ENCODE measurements around the gene SGMS1.
"Not testable (repeated sequence)": the region's sequence is repeated elsewhere in the genome, so short reads cannot be mapped to it uniquely, and the experiment has no call there.

SGMS1 gene

DNA sequence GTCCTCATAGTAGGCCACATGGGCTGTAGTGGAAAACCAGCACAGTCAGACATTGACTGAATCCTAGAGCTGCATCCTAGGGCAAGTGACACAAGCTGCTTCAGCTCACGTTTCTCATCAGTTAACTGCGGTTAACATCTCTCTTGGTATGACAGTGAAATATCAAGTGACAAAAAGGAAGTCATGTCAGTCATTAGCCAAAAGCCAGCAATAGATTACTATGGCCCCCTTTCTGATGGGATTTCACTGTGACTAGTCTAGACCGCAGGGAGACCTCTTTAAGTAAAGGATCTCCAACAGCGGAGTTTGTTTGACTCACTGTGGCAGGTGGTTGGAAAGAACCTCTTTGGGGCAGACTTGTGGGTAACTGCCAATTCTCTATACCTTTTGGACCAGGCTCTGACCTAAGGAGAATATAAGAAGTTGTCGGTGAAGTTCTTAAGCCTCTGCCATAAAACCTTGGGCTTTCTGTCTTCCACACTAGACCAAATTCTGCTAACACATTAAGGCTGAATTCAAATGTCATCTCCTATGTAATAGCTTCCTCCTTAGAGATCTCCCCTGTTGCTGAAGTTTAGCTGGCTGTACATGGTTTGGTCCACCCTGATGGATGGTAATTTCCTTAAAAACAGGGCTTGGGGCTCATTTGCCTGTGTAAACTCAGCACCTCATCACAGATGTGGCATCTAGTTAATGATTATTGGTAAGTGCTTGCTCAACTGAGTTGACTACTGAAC lies 115.3 kb downstream of the SGMS1 start:
- peak; percentile 20 for DNase-seq (ENCODE audit: low read depth)

DNA sequence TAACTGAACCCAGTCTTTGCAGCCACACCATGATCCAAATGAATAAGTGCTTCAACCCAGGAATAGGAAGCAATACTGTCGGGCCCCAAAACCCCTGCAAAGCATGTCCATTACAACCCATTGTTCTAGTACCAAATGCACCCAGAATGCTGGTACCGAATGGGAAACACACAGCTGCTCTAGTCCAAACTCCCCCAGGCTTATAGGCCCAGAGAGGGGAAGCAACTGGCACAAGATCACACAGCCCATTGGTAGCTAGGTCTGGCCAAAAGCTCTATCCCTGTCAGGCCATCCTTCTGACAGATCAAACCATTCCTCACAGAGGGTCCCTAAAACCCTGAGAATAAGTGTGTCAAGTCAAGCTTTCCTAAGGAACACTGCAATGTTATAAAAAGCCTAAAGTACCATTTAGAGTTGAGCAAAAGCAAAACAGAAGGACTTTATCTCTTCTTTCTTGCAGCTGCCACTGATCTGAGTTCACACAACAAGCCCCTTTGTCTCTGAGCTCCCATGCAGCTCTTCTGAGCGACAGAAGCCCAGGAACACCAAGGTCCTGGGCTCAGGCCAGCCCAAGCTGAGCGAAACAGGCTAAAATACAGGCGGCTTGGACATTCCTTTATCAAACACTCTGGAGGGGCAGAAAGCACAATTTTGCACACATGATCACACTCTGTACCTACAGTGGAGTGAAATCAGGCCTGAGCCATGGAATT lies 116.7 kb downstream of the SGMS1 start:
- no peak for DNase-seq (ENCODE audit: low read depth)

DNA sequence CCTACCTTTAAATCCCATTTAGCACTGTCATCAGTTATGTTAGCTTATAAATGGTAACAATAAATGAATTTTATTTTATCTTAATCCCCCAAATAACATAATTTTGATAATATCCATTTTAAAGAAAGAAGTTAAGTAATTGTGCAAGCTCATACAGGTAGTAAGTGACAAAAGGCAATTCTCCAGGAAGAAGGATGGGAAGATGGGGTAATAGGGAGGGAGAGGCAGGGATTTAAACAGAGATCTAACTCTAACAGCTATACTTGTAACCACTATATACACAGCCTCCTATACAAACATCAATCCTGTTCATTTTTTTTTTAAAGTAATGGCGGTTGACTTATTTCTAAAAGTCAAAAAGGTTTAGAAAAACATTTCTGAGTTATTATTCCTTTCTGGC lies 119.4 kb downstream of the SGMS1 start:
- DNase-seq (ENCODE audit: low read depth), result no peak

DNA sequence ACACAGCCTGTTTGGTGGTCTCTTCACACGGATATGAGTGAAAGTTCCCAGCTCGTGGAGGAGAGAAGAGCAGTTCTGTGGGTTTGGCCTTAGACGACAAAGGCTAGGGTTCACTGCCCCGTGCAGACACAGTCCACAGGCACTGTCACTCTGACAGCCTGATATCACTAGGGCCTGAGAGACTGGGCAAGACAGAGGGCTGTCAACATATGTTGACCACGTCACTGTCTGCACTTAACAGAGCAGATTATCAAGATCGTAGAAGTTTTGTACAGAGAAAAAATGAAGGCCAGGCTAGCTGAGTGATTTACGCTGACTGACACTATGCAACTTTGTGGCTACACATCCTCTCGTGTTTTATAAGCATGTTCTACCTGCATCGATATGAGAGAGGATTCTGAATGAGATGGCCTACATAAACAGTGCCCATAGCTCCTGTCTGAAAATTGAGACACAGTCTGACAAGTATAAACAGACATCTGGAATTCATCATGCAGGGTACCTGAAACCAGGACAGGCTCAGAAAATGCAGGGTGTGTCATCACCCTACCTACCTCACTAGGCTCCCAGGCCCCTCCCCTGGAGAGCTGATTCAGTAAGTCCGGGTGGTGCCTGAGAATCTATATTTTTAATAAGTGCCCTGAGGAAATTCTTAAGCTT lies 120.0 kb downstream of the SGMS1 start:
- DNase-seq (ENCODE audit: low read depth), result no peak

DNA sequence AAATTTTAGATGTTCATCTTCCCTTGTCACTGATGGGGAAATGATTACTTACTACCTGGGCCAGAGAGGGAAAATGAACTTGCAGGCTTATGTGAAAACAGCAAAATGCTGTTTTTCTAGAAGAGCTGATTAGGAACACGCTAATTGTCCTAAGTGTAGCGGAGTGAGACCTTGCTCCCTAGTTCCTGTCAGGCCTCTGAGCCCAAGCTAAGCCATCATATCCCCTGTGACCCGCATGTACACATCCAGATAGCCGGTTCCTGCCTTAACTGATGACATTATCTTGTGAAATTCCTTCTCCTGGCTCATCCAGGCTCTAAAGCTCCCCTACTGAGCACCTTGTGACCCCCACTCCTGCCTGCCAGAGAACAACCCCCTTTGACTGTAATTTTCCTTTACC lies 120.6 kb downstream of the SGMS1 start:
- not testable (repeated sequence) for DNase-seq (ENCODE audit: low read depth)

DNA sequence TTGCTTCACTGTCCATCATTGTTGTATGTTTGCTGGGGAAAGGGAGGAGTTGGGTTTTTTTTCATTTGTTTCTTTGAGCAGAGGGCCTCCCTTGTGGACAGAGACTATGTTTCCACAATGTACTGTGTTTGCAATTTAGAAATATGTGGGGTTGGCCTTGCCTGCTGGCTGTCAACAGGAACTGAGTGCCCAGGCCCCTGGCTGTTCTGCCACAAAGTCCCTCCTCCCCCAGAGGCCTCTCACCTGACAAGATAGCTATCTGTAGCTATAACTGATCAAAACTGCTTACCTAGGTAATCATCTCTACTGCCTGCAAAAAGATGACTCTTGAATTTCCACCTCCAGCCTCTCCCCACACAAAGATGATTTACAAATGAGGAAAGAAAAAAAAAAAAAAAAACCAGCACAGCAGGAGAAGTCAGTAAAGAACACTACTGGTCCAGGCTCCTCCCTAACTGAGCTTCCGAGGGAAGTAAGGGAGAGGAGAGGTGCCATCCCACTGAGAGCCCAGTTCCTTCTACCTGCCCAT lies 121.8 kb downstream of the SGMS1 start:
- DNase-seq (ENCODE audit: low read depth), result no peak

DNA sequence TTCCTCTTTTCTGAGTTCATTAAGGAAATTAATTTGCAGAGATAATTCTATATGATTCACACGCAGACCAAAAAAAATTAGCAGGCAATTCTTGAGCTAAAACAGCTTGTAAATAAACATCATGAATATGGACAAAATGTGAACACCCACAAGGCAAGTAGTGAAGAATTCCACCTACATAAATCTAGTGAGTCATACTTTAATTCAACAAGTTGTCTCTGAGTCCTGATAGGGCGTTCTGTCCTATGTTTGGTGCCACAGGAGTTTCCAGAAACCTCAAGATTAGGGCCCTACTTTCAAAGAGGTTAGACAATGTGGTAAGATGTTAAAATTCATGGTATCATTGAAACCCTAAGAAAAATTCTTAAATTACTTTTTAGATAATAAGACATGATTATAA lies 122.3 kb downstream of the SGMS1 start:
- DNase-seq (ENCODE audit: low read depth), result no peak

DNA sequence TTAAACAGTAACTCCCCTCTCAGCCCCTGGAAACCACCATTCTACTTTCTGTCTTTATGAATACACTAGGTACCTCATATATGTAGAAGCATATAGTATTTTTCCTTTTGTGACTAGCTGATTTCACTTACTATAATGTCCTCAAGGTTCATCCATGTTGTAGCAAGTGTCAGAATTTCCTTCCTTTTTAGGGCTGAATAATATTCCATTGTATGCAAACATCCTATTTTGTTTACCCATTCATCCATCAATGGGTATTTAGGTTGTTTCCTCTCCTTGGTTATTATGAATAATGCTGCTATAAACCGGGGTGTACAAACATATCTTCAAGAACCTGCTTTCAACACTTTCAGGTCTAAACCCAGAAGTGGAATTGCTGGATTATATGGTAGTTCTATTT lies 125.3 kb downstream of the SGMS1 start:
- DNase-seq (ENCODE audit: low read depth), result no peak

DNA sequence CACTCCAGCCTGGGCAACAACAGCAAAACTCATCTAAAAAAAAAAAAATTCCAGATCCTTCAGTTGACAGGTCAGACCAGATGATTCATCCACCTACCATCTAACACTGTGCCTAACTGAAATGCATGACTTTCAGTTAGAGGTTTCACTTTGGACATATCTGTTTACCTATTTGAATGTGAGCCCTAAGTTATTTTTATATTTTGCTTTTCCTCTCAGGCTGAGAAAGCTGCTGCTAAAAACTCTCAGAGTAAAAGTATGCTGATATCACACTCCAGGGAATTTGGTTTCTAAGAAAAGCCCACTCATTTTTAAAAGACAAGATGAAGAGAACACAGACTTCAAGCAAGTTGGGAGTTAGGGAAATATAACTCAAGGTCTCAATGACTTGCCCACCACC lies 126.0 kb downstream of the SGMS1 start:
- DNase-seq (ENCODE audit: low read depth), result no peak

DNA sequence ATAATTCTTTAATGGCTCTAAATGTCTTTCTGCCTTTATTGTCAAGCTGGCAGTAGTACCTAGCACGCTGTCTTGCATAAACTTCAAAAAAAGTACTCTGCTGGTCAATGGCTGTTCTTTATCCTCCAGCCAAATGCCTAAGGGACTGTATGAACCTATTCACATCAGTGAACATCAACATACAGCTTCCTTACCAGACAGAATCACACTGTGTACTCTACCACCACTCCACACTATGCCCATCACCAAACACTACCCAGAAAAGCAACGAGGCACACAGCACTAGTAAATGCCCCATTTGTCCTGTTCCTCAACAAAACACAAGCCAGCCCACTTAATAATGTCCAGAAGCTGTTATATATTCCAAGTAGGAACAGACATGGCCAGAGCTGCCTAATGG lies 127.5 kb downstream of the SGMS1 start:
- no peak for DNase-seq (ENCODE audit: low read depth)

DNA sequence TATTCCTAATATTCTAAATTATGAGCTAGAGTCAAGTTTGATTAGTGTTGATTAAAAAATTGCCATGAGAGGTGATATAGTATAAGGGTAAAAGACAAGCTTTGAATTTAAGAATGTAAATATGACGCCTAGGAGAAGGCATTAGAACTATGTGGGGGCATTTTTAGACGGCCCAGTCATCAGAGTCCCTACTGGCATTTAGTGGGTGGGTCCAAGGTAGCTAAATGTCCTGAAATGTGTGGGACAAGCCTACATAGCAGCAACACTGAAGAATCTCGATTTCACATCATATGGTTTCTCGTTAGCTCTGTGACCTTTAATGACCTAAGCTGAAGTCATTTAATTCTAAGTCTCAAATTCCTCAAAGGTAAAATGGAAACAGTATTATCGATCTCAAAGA lies 133.5 kb downstream of the SGMS1 start:
- DNase-seq (ENCODE audit: low read depth), result no peak

DNA sequence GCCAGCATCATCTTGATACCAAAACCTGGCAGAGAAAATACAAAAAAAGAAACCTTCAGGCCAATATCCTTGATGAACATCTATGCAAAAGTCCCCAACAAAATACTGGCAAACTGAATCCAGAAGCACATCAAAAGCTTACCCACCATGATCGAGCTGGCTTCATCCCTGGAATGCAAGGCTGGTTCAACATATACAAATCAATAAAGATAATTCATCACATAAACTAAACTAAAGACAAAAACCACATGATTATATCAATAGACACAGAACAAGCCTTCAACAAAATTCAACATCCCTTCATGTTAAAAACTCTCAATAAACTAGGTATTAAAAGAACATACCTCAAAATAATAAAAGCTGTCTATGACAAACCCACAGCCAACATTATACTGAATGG lies 139.2 kb downstream of the SGMS1 start:
- DNase-seq (ENCODE audit: low read depth), result not testable (repeated sequence)

DNA sequence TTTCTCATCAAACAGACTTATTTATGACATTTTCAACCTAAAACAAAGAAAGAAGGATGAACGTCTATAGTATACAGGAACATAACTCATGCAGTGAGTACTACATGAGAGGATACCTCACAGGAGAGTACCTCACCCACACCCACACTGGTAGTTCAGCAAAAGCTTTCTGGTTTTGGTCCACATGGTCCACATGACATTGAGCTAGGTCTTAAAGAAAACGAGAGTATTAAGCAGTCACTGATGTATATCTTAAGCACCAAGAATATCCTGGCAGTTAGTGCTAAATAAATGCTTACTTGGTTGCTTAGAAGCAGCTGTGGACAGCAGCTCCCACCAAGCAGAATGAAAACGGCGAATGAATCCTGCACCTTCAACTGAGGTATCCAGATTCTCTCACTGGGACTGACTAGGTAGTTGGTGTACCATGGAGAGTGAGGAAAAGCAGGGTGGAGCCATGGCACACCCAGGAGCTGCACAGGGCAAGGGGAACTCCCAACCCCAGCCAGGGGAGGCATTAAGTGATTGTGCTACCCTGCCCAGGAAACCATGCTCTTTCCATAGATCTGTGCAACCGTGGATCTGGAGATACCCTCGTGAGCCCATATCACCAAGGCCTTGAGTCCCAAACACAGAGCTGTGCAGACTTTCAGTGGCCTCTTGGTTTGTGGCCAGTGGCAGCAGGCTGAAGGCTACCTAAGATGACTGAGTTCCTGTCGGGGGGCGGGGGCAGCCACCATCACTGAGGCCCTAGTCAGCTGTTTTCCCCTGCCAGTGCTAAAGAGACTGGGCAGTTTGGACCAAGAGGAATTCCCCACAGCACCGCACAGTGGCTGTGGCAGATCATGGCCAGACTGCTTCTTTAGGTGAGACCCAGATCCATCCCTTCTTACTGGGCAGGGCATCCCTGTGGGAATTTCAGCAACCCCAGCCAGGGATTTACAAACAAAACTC lies 143.4 kb downstream of the SGMS1 start:
- no peak for DNase-seq (ENCODE audit: low read depth)

DNA sequence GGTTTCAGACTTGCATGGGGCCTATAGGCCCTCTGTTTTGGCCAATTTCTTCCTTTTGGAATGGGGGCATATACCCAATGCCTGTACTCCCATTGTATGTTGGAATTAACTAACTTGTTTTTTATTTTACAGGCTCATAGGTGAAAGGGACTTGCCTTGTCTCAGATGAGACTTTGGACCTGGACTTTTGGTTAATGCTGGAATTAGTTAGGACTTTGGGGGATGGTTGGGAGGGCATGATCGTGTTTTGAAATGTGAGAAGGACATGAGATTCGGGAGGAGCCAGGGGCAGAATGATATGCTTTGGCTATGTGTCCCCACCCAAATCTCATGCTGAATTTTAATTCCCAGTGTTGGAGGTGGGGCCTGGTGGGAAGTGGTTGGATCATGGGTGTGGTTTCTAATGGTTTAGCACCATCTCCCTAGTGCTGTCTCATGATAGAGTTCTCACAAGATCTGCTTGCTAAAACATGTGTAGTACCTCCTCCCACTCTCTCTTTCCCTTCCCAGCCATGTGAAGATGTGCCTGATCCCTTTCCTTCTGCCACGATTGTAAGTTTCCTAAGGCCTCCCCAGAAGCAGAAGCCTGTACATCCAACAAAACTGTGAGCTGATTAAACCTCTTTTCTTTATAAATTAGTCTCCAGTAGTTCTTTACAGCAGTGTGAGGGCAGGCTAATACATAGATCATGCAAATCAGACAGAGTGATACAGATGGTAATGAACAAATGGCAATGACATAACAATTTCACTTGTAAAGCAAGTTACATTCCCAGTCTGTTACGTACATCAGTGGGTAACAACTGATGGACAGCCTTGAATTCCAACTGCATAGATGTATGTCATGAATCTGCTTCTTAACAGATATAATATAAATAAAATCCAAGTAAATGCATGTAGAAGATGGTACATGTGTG lies 146.2 kb downstream of the SGMS1 start:
- no peak for DNase-seq (ENCODE audit: low read depth)

DNA sequence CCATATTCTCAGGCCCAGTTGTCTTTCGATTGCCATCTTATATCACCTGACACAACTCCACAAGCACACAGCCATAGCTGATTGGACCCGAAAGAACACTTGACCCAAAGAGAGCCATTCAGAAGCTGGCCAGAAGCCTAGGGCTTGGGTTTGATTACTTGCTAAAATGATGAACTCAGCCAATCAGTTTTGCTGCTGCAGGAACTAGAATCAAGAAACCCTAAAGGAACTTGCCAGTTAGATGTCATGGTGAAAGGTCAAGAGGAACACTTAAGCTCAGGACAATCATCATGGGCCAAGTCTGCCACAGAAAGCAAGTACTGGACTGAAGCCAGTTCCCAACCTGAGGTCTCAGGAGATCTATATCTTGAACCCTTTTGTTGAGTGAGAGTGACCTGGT lies 150.0 kb downstream of the SGMS1 start:
- DNase-seq (ENCODE audit: low read depth), result no peak

DNA sequence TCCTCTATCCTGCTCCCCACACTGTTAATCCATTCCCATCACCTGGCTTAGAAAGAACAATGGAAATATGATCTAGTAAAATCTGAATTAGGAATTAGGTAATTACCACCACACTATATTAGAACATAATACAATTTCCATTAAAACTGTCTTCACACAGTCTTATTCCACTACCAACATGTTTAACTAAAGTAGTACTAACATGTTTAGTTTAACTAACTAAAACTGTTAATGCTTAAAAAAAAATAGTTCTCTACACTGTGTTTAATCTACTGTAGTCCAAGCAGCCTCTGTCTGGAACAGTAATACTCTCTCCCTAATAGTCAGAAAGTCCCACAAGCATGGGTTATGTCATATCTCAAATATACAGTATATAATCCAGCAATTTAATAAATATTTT lies 150.8 kb downstream of the SGMS1 start:
- DNase-seq (ENCODE audit: low read depth), result no peak

DNA sequence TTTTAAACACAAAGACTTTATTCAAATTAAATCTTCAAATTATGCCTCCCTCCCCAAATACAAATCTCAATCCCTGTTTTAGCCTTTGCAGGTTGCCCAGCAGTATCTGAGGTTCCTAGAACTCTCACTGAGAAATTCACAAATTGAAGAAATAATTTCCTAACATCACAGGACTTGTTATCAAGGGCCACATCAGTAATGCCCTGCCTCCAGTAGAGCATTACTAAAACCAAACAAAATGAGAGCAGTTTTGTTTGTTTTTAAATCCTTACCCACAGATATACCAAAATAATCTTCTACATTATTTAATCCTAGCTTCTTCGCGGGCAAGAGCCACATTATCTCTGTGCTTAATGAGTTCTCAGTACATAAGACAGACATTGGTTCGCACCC lies 152.2 kb downstream of the SGMS1 start:
- DNase-seq (ENCODE audit: low read depth), result no peak

DNA sequence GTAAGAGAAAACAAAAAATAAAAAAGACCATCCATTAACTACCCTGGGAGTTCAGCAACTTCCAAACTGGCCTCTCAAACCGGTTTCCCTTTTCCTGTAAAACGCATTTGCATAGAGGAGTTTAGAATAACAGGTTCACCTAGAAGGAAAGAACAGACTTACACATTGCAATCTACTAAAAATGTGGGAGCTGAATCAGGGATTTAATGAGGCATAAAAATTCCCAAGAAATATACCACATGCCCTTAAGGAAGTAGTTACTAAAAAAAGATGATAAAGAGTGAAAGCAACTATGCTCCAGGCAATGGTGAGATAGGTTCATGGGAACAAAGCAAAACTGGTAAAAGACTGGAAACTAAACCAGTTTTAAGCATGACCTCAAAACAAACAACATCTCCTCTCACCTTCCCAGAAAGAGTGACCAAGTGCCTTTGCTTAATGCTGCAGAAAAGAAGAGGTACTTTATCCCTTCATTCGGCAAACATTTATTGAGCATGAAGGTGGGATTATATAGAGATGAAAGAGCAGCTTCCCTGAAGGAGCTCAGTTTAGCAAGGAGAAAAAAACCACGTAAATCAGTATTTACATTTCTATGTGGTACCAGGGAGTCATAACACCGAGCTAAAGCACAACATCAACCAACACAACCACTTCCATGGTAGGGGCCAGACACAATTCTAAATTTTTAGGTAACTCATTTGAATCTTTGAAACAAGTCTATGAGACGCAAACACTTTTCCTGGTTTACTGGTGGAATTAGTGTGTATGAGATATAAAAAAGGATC lies 152.8 kb downstream of the SGMS1 start:
- DNase-seq (ENCODE audit: low read depth), result no peak

DNA sequence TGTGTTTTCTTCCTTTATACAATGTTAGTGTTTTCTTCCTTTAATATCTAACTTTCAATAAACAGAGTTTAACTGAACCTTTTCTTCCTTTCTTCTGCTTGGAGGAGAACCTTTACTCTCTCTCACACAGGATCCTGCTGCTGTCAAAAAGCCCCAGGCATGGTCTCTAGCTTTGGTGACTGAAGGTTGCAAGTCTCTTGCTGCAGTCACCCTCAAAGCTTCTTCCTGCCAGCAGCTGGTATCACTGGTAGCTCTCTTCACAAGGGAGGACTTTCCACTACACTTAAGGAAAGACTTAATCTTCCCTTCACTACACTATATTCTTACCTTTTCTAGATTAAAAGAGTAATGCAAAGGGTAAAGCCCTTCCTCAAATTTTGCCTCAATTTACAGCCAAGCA lies 153.4 kb downstream of the SGMS1 start:
- no peak for DNase-seq (ENCODE audit: low read depth)

DNA sequence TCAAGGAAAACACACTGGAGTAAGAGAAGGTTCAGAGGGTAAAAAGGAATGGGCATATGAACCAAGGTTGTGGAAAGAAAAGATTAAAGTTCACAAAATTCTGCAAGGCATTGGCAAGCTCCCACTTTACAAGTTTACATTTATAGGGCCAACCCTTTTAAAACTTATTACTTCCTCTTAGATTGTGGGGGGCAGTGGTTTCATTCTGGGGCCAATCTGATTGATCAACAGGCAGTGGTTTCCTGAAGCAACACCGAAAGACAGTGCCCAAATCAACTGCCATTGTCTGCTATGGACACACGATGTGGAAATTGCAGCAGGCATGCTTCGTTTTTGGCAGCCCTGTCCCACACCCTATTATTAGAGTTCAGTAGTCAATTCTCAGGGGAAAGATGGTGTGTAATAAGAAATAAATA lies 154.0 kb downstream of the SGMS1 start:
- no peak for DNase-seq (ENCODE audit: low read depth)
